ENCODE data around the gene MAN1B1. TPM values are rescaled to one million over a fixed set of nuclear protein-coding genes. Genes with fewer than 3 reads are reported as not detected.

MAN1B1 gene
- polyA plus RNA-seq, 3 donors: 29.3 to 38.2 (median 33.3) TPM

DNA sequence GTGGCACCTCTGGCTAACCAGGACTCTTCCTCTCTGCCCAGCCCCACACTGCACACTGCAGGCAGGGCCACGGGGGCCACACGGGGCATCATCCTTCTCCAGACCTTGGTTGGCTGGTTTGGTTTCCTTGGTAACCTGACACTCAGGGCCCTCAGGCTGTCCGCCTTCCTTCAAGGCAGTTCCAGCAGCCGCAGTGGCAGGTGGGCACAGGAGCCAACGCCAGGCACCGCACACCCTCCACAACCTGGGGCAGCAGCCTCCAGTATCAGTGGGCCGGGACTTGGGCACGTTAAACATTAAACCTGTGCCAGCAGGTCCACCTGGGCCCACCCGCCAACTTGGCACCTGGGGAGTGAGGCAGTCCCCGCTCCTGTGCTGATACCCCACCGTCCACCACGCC lies 42.7 kb upstream of the MAN1B1 start:
- no peak overlapping the region for H3K4me3 ChIP-seq (replicated peaks in 1 of 3; ENCODE audit: low read depth in 2 of 3, low read length in 3 of 3)

DNA sequence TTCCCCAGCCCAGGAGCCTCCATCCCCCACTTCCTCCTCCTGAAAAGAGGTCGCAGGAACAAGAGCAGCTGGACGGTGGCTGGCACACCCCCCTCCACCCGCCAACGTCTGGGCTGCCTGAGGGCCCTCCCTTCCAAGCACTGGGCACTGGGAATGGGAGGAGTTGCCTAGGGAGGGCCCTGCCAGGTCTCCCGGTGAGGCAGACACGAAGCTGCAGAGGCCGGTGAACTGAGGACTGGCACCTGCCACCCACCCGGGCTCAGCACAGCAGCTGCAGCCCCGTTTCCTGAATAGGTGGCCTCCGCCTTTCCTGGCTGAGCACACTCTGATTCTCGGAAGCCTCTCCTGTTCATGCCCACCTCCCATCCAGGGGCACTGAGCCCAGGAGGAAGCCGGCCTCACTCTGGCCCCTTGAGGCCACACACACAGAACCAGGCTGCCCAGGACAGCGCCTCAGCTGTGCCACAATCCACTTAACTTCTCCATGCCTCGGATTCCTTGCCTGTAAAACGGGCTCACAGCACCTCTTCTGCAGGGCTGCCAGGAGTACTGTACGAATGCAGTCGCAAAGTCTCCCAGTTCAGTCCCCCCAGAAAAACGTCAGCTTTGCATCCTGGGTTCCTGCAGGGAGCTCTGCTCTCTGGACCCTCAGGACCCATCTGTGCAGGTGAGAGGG lies 42.1 kb upstream of the MAN1B1 start:
- 5% methylated on average over 17 of the region's 18 CpGs for WGBS (ENCODE audit: insufficient coverage)
- Mint-ChIP-seq H3K27me3 (ENCODE audit: low read depth in 3 of 3) (peaks cover 52 to 66% (median 65%) of the 10 kb centered on the region in 3 donors), H3K36me3 (peaks cover 1 to 4% of the 10 kb centered on the region in 2 donors), H3K27ac (peak overlapping the region in 1 of 7 donors; percentile 18), H3K9me3 (peaks cover 0 to 10% (median 2%) of the 10 kb centered on the region in 7 donors), H3K4me3 (peak overlapping the region in 1 of 2 donors; percentile 85), H3K4me1 (peaks cover 13% of the 10 kb centered on the region)
- H3K4me2 ChIP-seq (replicated peaks; ENCODE audit: extremely low read depth, low read length, poor library complexity, severe bottlenecking): no peak overlapping the region
- H3K79me2 ChIP-seq (ENCODE audit: insufficient read depth, low read length): no peaks in the 10 kb centered on the region
- no peaks in the 10 kb centered on the region for H3K36me3 ChIP-seq (replicated peaks in 1 of 2; ENCODE audit: control insufficient read depth in 1 of 2, insufficient read depth in 2 of 2, low read length in 2 of 2)
- H3K9ac ChIP-seq (ENCODE audit: insufficient read depth, low read length, poor library complexity, severe bottlenecking): no peak overlapping the region
- no peak overlapping the region for H2AFZ ChIP-seq (ENCODE audit: insufficient read depth, low read depth, low read length, poor library complexity, severe bottlenecking)
- peaks cover 11% of the 10 kb centered on the region for H4K20me1 ChIP-seq (ENCODE audit: insufficient read depth, low read length)
- H3K9me3 ChIP-seq (replicated peaks in 1 of 2; ENCODE audit: control insufficient read depth in 1 of 2, insufficient read depth in 1 of 2, low read length in 2 of 2): peaks cover 0 to 13% of the 10 kb centered on the region in 2 donors
- peaks cover 18 to 30% of the 10 kb centered on the region in 2 donors for H3K4me1 ChIP-seq (ENCODE audit: control insufficient read depth in 1 of 2, insufficient read depth in 2 of 2, low read length in 2 of 2)
- no peak overlapping the region for H3K27ac ChIP-seq (ENCODE audit: low read depth in 1 of 2, low read length in 2 of 2)
- DNase-seq: no peak
- peaks cover 23 to 61% of the 10 kb centered on the region in 2 donors for H3K27me3 ChIP-seq (ENCODE audit: control insufficient read depth in 2 of 2, insufficient read depth in 2 of 2, low read length in 2 of 2)
- intact Hi-C loops (cut with micrococcal nuclease): no loop called here
- peak overlapping the region in 1 of 3 experiments; percentile 42 for H3K4me3 ChIP-seq (replicated peaks in 1 of 3; ENCODE audit: low read depth in 2 of 3, low read length in 3 of 3)
- TF ChIP-seq, protein P1, sequence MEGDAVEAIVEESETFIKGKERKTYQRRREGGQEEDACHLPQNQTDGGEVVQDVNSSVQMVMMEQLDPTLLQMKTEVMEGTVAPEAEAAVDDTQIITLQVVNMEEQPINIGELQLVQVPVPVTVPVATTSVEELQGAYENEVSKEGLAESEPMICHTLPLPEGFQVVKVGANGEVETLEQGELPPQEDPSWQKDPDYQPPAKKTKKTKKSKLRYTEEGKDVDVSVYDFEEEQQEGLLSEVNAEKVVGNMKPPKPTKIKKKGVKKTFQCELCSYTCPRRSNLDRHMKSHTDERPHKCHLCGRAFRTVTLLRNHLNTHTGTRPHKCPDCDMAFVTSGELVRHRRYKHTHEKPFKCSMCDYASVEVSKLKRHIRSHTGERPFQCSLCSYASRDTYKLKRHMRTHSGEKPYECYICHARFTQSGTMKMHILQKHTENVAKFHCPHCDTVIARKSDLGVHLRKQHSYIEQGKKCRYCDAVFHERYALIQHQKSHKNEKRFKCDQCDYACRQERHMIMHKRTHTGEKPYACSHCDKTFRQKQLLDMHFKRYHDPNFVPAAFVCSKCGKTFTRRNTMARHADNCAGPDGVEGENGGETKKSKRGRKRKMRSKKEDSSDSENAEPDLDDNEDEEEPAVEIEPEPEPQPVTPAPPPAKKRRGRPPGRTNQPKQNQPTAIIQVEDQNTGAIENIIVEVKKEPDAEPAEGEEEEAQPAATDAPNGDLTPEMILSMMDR (IDR thresholded peaks at IDR 0.05): no peak

More for the DNA sequence above, 42.7 kb upstream of the MAN1B1 start:
- Histone ChIP-seq H3K9ac (ENCODE audit: insufficient read depth, low read length, poor library complexity, severe bottlenecking) (no peak overlapping the region), H3K4me2 (replicated peaks; ENCODE audit: extremely low read depth, low read length, poor library complexity, severe bottlenecking) (no peak overlapping the region), H3K9me3 (replicated peaks in 1 of 2; ENCODE audit: control insufficient read depth in 1 of 2, insufficient read depth in 1 of 2, low read length in 2 of 2) (peaks cover 0 to 13% of the 10 kb centered on the region in 2 donors), H3K27ac (ENCODE audit: low read depth in 1 of 2, low read length in 2 of 2) (no peak overlapping the region), H4K20me1 (ENCODE audit: insufficient read depth, low read length) (peaks cover 17% of the 10 kb centered on the region), H2AFZ (ENCODE audit: insufficient read depth, low read depth, low read length, poor library complexity, severe bottlenecking) (no peak overlapping the region), H3K79me2 (ENCODE audit: insufficient read depth, low read length) (no peaks in the 10 kb centered on the region), H3K27me3 (ENCODE audit: control insufficient read depth in 2 of 2, insufficient read depth in 2 of 2, low read length in 2 of 2) (peaks cover 20 to 55% of the 10 kb centered on the region in 2 donors), H3K36me3 (replicated peaks in 1 of 2; ENCODE audit: control insufficient read depth in 1 of 2, insufficient read depth in 2 of 2, low read length in 2 of 2) (no peaks in the 10 kb centered on the region), H3K4me1 (ENCODE audit: control insufficient read depth in 1 of 2, insufficient read depth in 2 of 2, low read length in 2 of 2) (peaks cover 18 to 30% of the 10 kb centered on the region in 2 donors)
- peaks cover 0 to 10% (median 2%) of the 10 kb centered on the region in 7 donors for H3K9me3 Mint-ChIP-seq
- peaks cover 46 to 60% (median 59%) of the 10 kb centered on the region in 3 donors for H3K27me3 Mint-ChIP-seq (ENCODE audit: low read depth in 3 of 3)
- WGBS (ENCODE audit: insufficient coverage): 45% methylated on average over 12 of the region's 12 CpGs
- peaks cover 1 to 4% of the 10 kb centered on the region in 2 donors for H3K36me3 Mint-ChIP-seq
- DNase-seq: no peak
- H3K27ac Mint-ChIP-seq: no peak overlapping the region
- TF ChIP-seq, protein P1 (IDR thresholded peaks at IDR 0.05): no peak
- peaks cover 13% of the 10 kb centered on the region for H3K4me1 Mint-ChIP-seq
- peak overlapping the region in 1 of 2 donors; percentile 75 for H3K4me3 Mint-ChIP-seq
- intact Hi-C loops (cut with micrococcal nuclease): no loop called here
